Kidney epithelial cell (primary cell): Measurements from ENCODE around the gene PLXNA1. TPM values are rescaled to one million over a fixed set of nuclear protein-coding genes. Genes with fewer than 3 reads are reported as not detected.

Experiments used
- DNase-seq: peaks from one replicate; pipeline ENCODE4 v3.0.0-alpha.2; 2010; ENCODE audit warnings: low read depth
- H3K27me3 ChIP-seq: 2 replicates; pipeline ENCODE4 v1.6.0; 2011; ENCODE audit warnings: low read length; ENCODE audit not compliant: control insufficient read depth, insufficient read depth
- H3K36me3 ChIP-seq: 2 replicates; pipeline ENCODE4 v1.5.1; 2011; ENCODE audit warnings: low read length; ENCODE audit not compliant: control insufficient read depth, insufficient read depth
- H3K4me3 ChIP-seq: 2 replicates; pipeline ENCODE4 v1.5.1; 2011; ENCODE audit warnings: low read depth, mild to moderate bottlenecking, control low read depth, low read length
- CTCF ChIP-seq: IDR thresholded peaks from 2 replicates; pipeline ENCODE4 v1.5.1; 2011; ENCODE audit warnings: mild to moderate bottlenecking, moderate library complexity, low read length, control low read depth, inconsistent platforms; ENCODE audit not compliant: insufficient read depth, poor library complexity, severe bottlenecking
- total RNA-seq: library from RNA; depleted of rRNA; stranded (reverse); fragments of >200 nt; gene quantifications from 2 replicates; pipeline ENCODE4 v1.2.3, GENCODE V29; 2015

Gene PLXNA1
- total RNA-seq, 1 donor from 2014 or later: 54.3 TPM

GRCh38 chr3:127011270-127011992, 28.5 kb downstream of the PLXNA1 start:
- peaks cover 1% of the 10 kb centered on the region for H3K36me3 ChIP-seq
- H3K27me3 ChIP-seq: no peaks in the 10 kb centered on the region
- no peak overlapping the region for H3K4me3 ChIP-seq
- no peak for TF ChIP-seq CTCF
- no peak for DNase-seq

GRCh38 chr3:127012091-127012490, 29.2 kb downstream of the PLXNA1 start:
- no peak for TF ChIP-seq CTCF
- no peak for DNase-seq
- Histone ChIP-seq H3K36me3 (peaks cover 1% of the 10 kb centered on the region), H3K4me3 (no peak overlapping the region), H3K27me3 (no peaks in the 10 kb centered on the region)

GRCh38 chr3:127013181-127013580, 30.3 kb downstream of the PLXNA1 start:
- H3K36me3 ChIP-seq: peaks cover 1% of the 10 kb centered on the region
- TF ChIP-seq CTCF: no peak
- no peaks in the 10 kb centered on the region for H3K27me3 ChIP-seq
- no peak for DNase-seq
- H3K4me3 ChIP-seq: no peak overlapping the region

- no peak overlapping the region for H3K4me3 ChIP-seq
- TF ChIP-seq CTCF: no peak
- H3K27me3 ChIP-seq: no peaks in the 10 kb centered on the region
- peaks cover 1% of the 10 kb centered on the region for H3K36me3 ChIP-seq
- DNase-seq: no peak
These were observed 31.0 kb downstream of the PLXNA1 start for GRCh38 chr3:127013758-127014535.

- no peak for TF ChIP-seq CTCF
These were observed 31.8 kb downstream of the PLXNA1 start for GRCh38 chr3:127014536-127015281.

More at GRCh38 chr3:127014536-127015281, 31.8 kb downstream of the PLXNA1 start:
- DNase-seq: no peak
- Histone ChIP-seq H3K4me3 (no peak overlapping the region), H3K27me3 (no peaks in the 10 kb centered on the region), H3K36me3 (peaks cover 1% of the 10 kb centered on the region)
